IMR-90 (cell line): ENCODE data around the gene TMC8. TPM values are rescaled to one million over a fixed set of nuclear protein-coding genes. Genes with fewer than 3 reads are reported as not detected.
A peak's percentile ranks its signal among the peaks of the same experiment; 100 is the strongest.

Experiments used
- ATAC-seq: fragments of 200-7000 bp; cut with Tn5 transposase; 2 replicates; pipeline ENCODE4 v1.9.1; 2020; ENCODE audit warnings: low read depth, mild to moderate bottlenecking, moderate library complexity
- BruUV-seq: library from RNA; stranded (reverse); fragments of 400-500 nt; replicated peaks from 2 replicates; lab custom pipeline; 2021; lab: Mats Ljungman, UMichigan
- CTCF ChIA-PET: fragments of 300-600 bp; formaldehyde crosslinking; extraction: SDS; loops from one replicate; lab custom pipeline; 2021; ENCODE audit warnings: antibody characterized with exemption; lab: Yijun Ruan, JAX
- POLR2A ChIA-PET: fragments of 300-600 bp; sonication (Branson Sonifier 250); formaldehyde crosslinking; loops from one replicate; lab custom pipeline; 2022; ENCODE audit warnings: antibody characterized with exemption; ENCODE audit not compliant: unreplicated experiment; lab: Charles Lee
- DNase-seq: peaks from one replicate; pipeline ENCODE4 v3.0.0; 2013
- H2AFZ ChIP-seq: replicated peaks from 2 replicates; pipeline ENCODE3; 2013; ENCODE audit warnings: low read length, mild to moderate bottlenecking; ENCODE audit not compliant: poor library complexity
- H2AK5ac ChIP-seq: 2 replicates; pipeline ENCODE4 v1.6.1; 2013; ENCODE audit warnings: low read depth, low read length, inconsistent platforms
- H2AK9ac ChIP-seq: replicated peaks from 2 replicates; pipeline ENCODE3; 2013; ENCODE audit warnings: mild to moderate bottlenecking, low read depth, low read length, moderate library complexity; ENCODE audit not compliant: poor library complexity
- H2BK120ac ChIP-seq: 2 replicates; pipeline ENCODE4 v1.6.1; 2013; ENCODE audit warnings: low read depth, low read length, inconsistent platforms
- H2BK15ac ChIP-seq: 3 replicates; pipeline ENCODE4 v1.6.1; 2013; ENCODE audit warnings: low read depth, low read length, inconsistent platforms
- H2BK20ac ChIP-seq: 2 replicates; pipeline ENCODE4 v1.6.1; 2013; ENCODE audit warnings: low read depth, mild to moderate bottlenecking, inconsistent platforms, low read length, moderate library complexity
- H2BK5ac ChIP-seq: 2 replicates; pipeline ENCODE4 v1.6.1; 2013; ENCODE audit warnings: mild to moderate bottlenecking, low read depth, low read length, inconsistent platforms; ENCODE audit not compliant: poor library complexity, severe bottlenecking
- H3K14ac ChIP-seq: replicated peaks from 2 replicates; pipeline ENCODE4 v1.6.1; 2013; ENCODE audit warnings: low read depth, low read length, inconsistent platforms
- H3K18ac ChIP-seq: 2 replicates; pipeline ENCODE4 v1.6.1; 2013; ENCODE audit warnings: low read depth, low read length, control low read depth
- H3K23ac ChIP-seq: 2 replicates; pipeline ENCODE4 v1.6.1; 2013; ENCODE audit warnings: low read depth, low read length, inconsistent platforms
- H3K27ac ChIP-seq: 2 replicates; pipeline ENCODE4 v1.5.1; 2013; ENCODE audit warnings: mild to moderate bottlenecking, control low read depth, low read length; ENCODE audit not compliant: insufficient read depth
- H3K27me3 ChIP-seq: 2 replicates; pipeline ENCODE4 v1.6.1; 2013; ENCODE audit warnings: low read length; ENCODE audit not compliant: control insufficient read depth, insufficient read depth
- H3K36me3 ChIP-seq: 2 replicates; pipeline ENCODE4 v1.6.1; 2013; ENCODE audit warnings: low read length, mixed read lengths; ENCODE audit not compliant: control insufficient read depth, insufficient read depth
- H3K4ac ChIP-seq: 2 replicates; pipeline ENCODE4 v1.6.1; 2013; ENCODE audit warnings: low read depth, low read length, inconsistent platforms
- H3K4me1 ChIP-seq: 2 replicates; pipeline ENCODE4 v1.6.1; 2013; ENCODE audit warnings: low read length, mixed read lengths; ENCODE audit not compliant: control insufficient read depth, insufficient read depth
- H3K4me2 ChIP-seq: 2 replicates; pipeline ENCODE4 v1.6.1; 2013; ENCODE audit warnings: low read depth, mild to moderate bottlenecking, control low read depth, low read length, moderate library complexity
- H3K4me3 ChIP-seq: 2 replicates; pipeline ENCODE4 v1.5.1; 2013; ENCODE audit warnings: low read depth, mild to moderate bottlenecking, control low read depth, low read length, moderate library complexity; ENCODE audit not compliant: insufficient read depth
- H3K56ac ChIP-seq: 2 replicates; pipeline ENCODE4 v1.6.1; 2013; ENCODE audit warnings: low read length, inconsistent platforms; ENCODE audit not compliant: insufficient read depth; ENCODE audit errors: extremely low read depth
- H3K79me1 ChIP-seq, 2 experiments: 2 replicates each; pipeline ENCODE4 v1.6.1; 2013; ENCODE audit warnings: low read length in 2 of 2, inconsistent platforms in 1 of 2, low read depth in 1 of 2
- H3K9ac ChIP-seq: 2 replicates; pipeline ENCODE4 v1.6.1; 2013; ENCODE audit warnings: low read depth, low read length, control low read depth
- H3K9me1 ChIP-seq: 2 replicates; pipeline ENCODE4 v1.6.1; 2013; ENCODE audit warnings: low read length, inconsistent platforms; ENCODE audit not compliant: insufficient read depth
- H3K9me3 ChIP-seq: 2 replicates; pipeline ENCODE4 v1.6.1; 2013; ENCODE audit warnings: low read length; ENCODE audit not compliant: control insufficient read depth, insufficient read depth
- H4K20me1 ChIP-seq: 2 replicates; pipeline ENCODE4 v1.6.1; 2013; ENCODE audit warnings: low read length, inconsistent platforms; ENCODE audit not compliant: insufficient read depth
- H4K5ac ChIP-seq: 2 replicates; pipeline ENCODE4 v1.6.1; 2013; ENCODE audit warnings: mild to moderate bottlenecking, low read depth, low read length, control low read depth
- H4K8ac ChIP-seq, 2 experiments: 2 replicates each; pipeline ENCODE4 v1.6.1; 2013; ENCODE audit warnings: low read depth in 2 of 2, low read length in 2 of 2, control low read depth in 1 of 2, inconsistent platforms in 1 of 2
- H4K91ac ChIP-seq: 2 replicates; pipeline ENCODE4 v1.6.1; 2013; ENCODE audit warnings: low read depth, low read length, inconsistent platforms; ENCODE audit not compliant: insufficient read depth
- CHD1 ChIP-seq: IDR thresholded peaks from 2 replicates; pipeline ENCODE4 v1.6.1; 2012; ENCODE audit warnings: low read depth, low read length, improper control_type of control experiment
- MAZ ChIP-seq: IDR thresholded peaks from 2 replicates; pipeline ENCODE4 v1.6.1; 2012; ENCODE audit warnings: low read depth, mild to moderate bottlenecking, low read length, improper control_type of control experiment, moderate library complexity, borderline replicate concordance
- MXI1 ChIP-seq: IDR thresholded peaks from 2 replicates; pipeline ENCODE4 v1.6.1; 2012; ENCODE audit warnings: low read depth, mild to moderate bottlenecking, low read length, moderate library complexity, borderline replicate concordance
- NFE2L2 ChIP-seq: fragments of 150-350 bp; IDR thresholded peaks from 2 replicates; pipeline ENCODE4 v1.6.1; 2016; ENCODE audit warnings: low read depth, mild to moderate bottlenecking, low read length
- POLR2A ChIP-seq: IDR thresholded peaks from 2 replicates; pipeline ENCODE4 v1.6.1; 2012; ENCODE audit warnings: mild to moderate bottlenecking, low read depth, low read length
- RCOR1 ChIP-seq: IDR thresholded peaks from 2 replicates; pipeline ENCODE4 v1.6.1; 2012; ENCODE audit warnings: mild to moderate bottlenecking, low read length, improper control_type of control experiment; ENCODE audit not compliant: insufficient replicate concordance
- SMC3 ChIP-seq: fragments of 150-350 bp; IDR thresholded peaks from 2 replicates; pipeline ENCODE4 v1.6.1; 2016; ENCODE audit warnings: low read depth, mild to moderate bottlenecking, antibody characterized with exemption, low read length, moderate library complexity
- WGBS, 2 experiments: methylation state at CpG; one replicate each; pipeline versions ENCODE4 v1.1.5 to v1.1.7; 2013; ENCODE audit warnings: missing lambda C conversion rate in 2 of 2; ENCODE audit not compliant: insufficient read length in 1 of 2; ENCODE audit errors: extremely low coverage in 2 of 2; 5-methylcytosine and 5-hydroxymethylcytosine counted together
- dilution Hi-C: fragments of 300-500 bp; cut with HindIII; formaldehyde crosslinking; loops from one replicate; pipeline ENCODE4 v1.14.3; 2018; ENCODE audit warnings: low sequenced_read_pairs; ENCODE audit not compliant: unreplicated experiment
- in situ Hi-C: fragments of 300-500 bp; cut with MboI; formaldehyde crosslinking; loops from 3 replicates; pipeline ENCODE4 v1.14.3; 2019; ENCODE audit warnings: low sequenced_read_pairs, inconsistent platforms, mixed read lengths
- intact Hi-C: fragments of 100-400 bp; cut with micrococcal nuclease; formaldehyde crosslinking; loops from 2 replicates; pipeline ENCODE4 v1.10.0; 2022
- polyA plus RNA-seq, 3 experiments: library from polyadenylated mRNA; depleted of rRNA; stranded (reverse); fragments of >200 nt; gene quantifications; 2 replicates each; pipeline ENCODE4 v1.2.3, GENCODE V29; 2012; ENCODE audit warnings: low replicate concordance in 1 of 3
- total RNA-seq: library from RNA; depleted of rRNA; stranded (reverse); fragments of >200 nt; gene quantifications from 2 replicates; pipeline ENCODE4 v1.2.3, GENCODE V29; 2012
- TF ChIP-seq, protein P1 (sequence below): fragments of 150-350 bp; IDR thresholded peaks from 2 replicates; pipeline ENCODE4 v1.6.1; 2017; ENCODE audit warnings: mild to moderate bottlenecking, antibody characterized with exemption, low read length, low read depth

The TMC8 gene
- total and polyA plus RNA-seq, 2 of the 4 experiments (the other 2 are of a cell fraction): not detected

DNA sequence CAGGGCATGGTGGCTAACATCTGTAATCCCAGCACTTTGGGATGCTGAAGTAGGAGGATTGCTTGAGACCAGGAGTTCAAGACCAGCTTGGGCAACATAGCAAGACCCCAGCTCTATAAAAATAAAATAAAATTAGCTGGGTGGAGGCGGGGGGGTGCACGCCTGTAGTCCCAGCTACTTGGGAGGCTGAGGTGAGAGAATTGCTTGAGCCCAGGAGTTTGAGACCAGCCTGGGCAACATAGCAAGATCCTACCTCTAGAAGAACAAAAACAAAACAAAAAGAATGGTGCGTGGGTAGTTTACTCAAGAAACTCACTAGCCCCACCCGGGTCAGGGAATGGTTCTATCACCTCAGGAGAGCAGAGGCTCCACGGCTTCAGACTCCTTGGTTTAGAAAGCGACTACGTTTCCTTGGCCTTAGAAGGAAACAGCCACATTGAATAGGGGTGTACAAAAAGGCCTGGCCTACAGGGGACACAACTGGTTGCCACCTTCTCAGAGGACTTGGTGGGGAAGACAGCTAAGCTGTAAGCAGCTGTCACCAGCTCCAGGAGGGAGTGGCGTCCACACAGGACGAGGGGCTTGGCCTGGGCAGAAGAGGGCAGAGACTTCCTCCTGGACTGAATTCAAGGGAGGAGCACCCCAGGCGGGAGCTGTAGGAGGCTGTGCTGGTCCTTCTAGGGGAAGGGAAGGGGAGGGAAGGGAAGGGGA, 55.6 kb downstream of the TMC8 start:
- DNase-seq: no peak

More for the DNA sequence above, 55.6 kb downstream of the TMC8 start:
- BruUV-seq: no TSS peak
- Histone ChIP-seq H2BK15ac (no peak overlapping the region), H3K9ac (peak overlapping the region; percentile 65; the same call in 1 of the 2 replicates), H3K9me3 (no peaks in the 10 kb centered on the region), H3K23ac (no peak overlapping the region), H3K4me1 (peaks cover 3% of the 10 kb centered on the region), H2AK5ac (no peak overlapping the region), H4K20me1 (0 out of 2 replicates have a peak, but pooled peaks cover 6% of the 10 kb centered on the region), H3K4me3 (peak overlapping the region; percentile 35; the same call in 1 of the 2 replicates), H2AFZ (peak overlapping the region; percentile 33), H4K5ac (no peak overlapping the region; the same call in 1 of the 2 replicates), H2AK9ac (peak overlapping the region; percentile 12), H3K14ac (peak overlapping the region; percentile 5; the same call in 1 of the 2 replicates), H3K27ac (peak overlapping the region; percentile 22; the same call in 1 of the 2 replicates), H3K27me3 (no peaks in the 10 kb centered on the region), H3K36me3 (peaks cover 2% of the 10 kb centered on the region), H2BK20ac (no peak overlapping the region), H3K18ac (no peak overlapping the region), H3K4ac (peak overlapping the region; percentile 2; the same call in 1 of the 2 replicates), H4K8ac (peak overlapping the region in 1 of 2 experiments; percentile 24; a peak in 2 of 4 replicates), H2BK5ac (no peak overlapping the region), H3K4me2 (peak overlapping the region; percentile 54), H3K56ac (no peak overlapping the region), H4K91ac (no peak overlapping the region), H3K79me1 (peaks cover 24 to 54% of the 10 kb centered on the region in 2 experiments), H3K9me1 (peaks cover 11% of the 10 kb centered on the region; the same call in 1 of the 2 replicates), H2BK120ac (no peak overlapping the region)
- ATAC-seq: peak; percentile 8
- TF ChIP-seq SMC3 (no peak), MXI1 (no peak), MAZ (no peak), CHD1 (no peak), RCOR1 (no peak), POLR2A (no peak), NFE2L2 (no peak)
- TF ChIP-seq, protein P1, sequence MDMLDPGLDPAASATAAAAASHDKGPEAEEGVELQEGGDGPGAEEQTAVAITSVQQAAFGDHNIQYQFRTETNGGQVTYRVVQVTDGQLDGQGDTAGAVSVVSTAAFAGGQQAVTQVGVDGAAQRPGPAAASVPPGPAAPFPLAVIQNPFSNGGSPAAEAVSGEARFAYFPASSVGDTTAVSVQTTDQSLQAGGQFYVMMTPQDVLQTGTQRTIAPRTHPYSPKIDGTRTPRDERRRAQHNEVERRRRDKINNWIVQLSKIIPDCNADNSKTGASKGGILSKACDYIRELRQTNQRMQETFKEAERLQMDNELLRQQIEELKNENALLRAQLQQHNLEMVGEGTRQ: no peak
- in situ Hi-C loops: no loop called here
- dilution Hi-C loops: no loop called here
- ChIA-PET CTCF (no interaction called here), POLR2A (no interaction called here)
- WGBS, 2 experiments: 86% methylated on average over 4 of the region's 10 CpGs; no CpG with 5 or more reads in 1 of the 2 experiments
- intact Hi-C loops: no loop called here
